A673 (cell line): Measurements from ENCODE around the gene GAGE2A.
"Not testable (repeated sequence)": the region's sequence is repeated elsewhere in the genome, so short reads cannot be mapped to it uniquely, and the experiment has no call there.

Source experiments
- EZH2 ChIP-seq: fragments of 200-600 bp; sonication (generic); IDR thresholded peaks from 2 replicates; pipeline ENCODE4 v1.6.1; 2017; ENCODE audit warnings: borderline replicate concordance, low read depth, mild to moderate bottlenecking, mixed read lengths, antibody characterized with exemption, low read length; ENCODE audit not compliant: poor library complexity, severe bottlenecking
- TF ChIP-seq, protein P1 (sequence below): fragments of 300-800, 200-600 bp; sonication (generic); conservative IDR thresholded peaks from 2 replicates; pipeline ENCODE4 v1.5.1; 2017; ENCODE audit warnings: low read depth, mild to moderate bottlenecking, antibody characterized with exemption, low read length, moderate library complexity, mixed read lengths

DNA sequence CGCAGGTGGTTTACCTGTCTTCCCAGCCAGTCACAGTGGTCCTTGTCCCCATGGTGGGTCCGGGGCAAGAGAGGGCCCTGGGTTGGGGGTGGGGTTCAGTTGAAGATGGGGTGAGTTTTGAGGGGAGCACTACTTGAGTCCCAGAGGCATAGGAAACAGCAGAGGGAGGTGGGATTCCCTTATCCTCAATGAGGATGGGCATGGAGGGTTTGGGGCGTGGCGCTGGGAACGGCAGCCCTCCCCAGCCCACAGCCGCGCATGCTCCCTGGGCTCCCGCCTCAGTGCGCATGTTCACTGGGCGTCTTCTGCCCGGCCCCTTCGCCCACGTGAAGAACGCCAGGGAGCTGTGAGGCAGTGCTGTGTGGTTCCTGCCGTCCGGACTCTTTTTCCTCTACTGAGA, 28.8 kb upstream of the GAGE2A start, which contains the start of gene GAGE12F:
- TF ChIP-seq, protein P1, sequence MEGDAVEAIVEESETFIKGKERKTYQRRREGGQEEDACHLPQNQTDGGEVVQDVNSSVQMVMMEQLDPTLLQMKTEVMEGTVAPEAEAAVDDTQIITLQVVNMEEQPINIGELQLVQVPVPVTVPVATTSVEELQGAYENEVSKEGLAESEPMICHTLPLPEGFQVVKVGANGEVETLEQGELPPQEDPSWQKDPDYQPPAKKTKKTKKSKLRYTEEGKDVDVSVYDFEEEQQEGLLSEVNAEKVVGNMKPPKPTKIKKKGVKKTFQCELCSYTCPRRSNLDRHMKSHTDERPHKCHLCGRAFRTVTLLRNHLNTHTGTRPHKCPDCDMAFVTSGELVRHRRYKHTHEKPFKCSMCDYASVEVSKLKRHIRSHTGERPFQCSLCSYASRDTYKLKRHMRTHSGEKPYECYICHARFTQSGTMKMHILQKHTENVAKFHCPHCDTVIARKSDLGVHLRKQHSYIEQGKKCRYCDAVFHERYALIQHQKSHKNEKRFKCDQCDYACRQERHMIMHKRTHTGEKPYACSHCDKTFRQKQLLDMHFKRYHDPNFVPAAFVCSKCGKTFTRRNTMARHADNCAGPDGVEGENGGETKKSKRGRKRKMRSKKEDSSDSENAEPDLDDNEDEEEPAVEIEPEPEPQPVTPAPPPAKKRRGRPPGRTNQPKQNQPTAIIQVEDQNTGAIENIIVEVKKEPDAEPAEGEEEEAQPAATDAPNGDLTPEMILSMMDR = not testable (repeated sequence)
- TF ChIP-seq EZH2 = not testable (repeated sequence)
